GM20431 (cell line): ENCODE results near the gene RCN1.
"Not testable (repeated sequence)": the region's sequence is repeated elsewhere in the genome, so short reads cannot be mapped to it uniquely, and the experiment has no call there.

ENCODE experiments used
- in situ Hi-C: fragments of 300-500 bp; cut with MseI, MboI; formaldehyde crosslinking; loops from one replicate; pipeline ENCODE4 v1.15.0; 2020; ENCODE audit warnings: low sequenced_read_pairs; ENCODE audit not compliant: unreplicated experiment

RCN1 gene

GRCh38 chr11:32107647-32108046 is 16.8 kb downstream of the RCN1 start:
- in situ Hi-C loops = no loop called here

- in situ Hi-C loops = no loop called here
Measured at GRCh38 chr11:32108576-32108975, 17.7 kb downstream of the RCN1 start.

GRCh38 chr11:32109138-32109537 is 18.3 kb downstream of the RCN1 start:
- in situ Hi-C loops = no loop called here

- in situ Hi-C loops = no loop called here
Measured at GRCh38 chr11:32109592-32109991, 18.7 kb downstream of the RCN1 start.

- in situ Hi-C loops = no loop called here
Measured at GRCh38 chr11:32110795-32111194, 19.9 kb downstream of the RCN1 start.

GRCh38 chr11:32113200-32113919 is 22.5 kb downstream of the RCN1 start:
- in situ Hi-C loops = no loop called here

- in situ Hi-C loops = no loop called here
Measured at GRCh38 chr11:32113920-32114203, 23.0 kb downstream of the RCN1 start.

- in situ Hi-C loops = no loop called here
Measured at GRCh38 chr11:32115446-32115845, 24.6 kb downstream of the RCN1 start.

- in situ Hi-C loops = no loop called here
Measured at GRCh38 chr11:32116668-32117067, 25.8 kb downstream of the RCN1 start.

GRCh38 chr11:32118025-32118974 is 27.4 kb downstream of the RCN1 start:
- in situ Hi-C loops = no loop called here

- in situ Hi-C loops = not testable (repeated sequence)
Measured at GRCh38 chr11:32119139-32119538, 28.3 kb downstream of the RCN1 start.

- in situ Hi-C loops = no loop called here
Measured at GRCh38 chr11:32121012-32121411, 30.1 kb downstream of the RCN1 start.

GRCh38 chr11:32122200-32122599 is 31.3 kb downstream of the RCN1 start:
- in situ Hi-C loops = no loop called here

- in situ Hi-C loops = no loop called here
Measured at GRCh38 chr11:32131321-32131720, 40.4 kb downstream of the RCN1 start.

GRCh38 chr11:32136657-32137056 is 45.8 kb downstream of the RCN1 start:
- in situ Hi-C loops = no loop called here

GRCh38 chr11:32137263-32137662 is 46.4 kb downstream of the RCN1 start:
- in situ Hi-C loops = no loop called here

GRCh38 chr11:32137869-32138268 is 47.0 kb downstream of the RCN1 start:
- in situ Hi-C loops = no loop called here

- in situ Hi-C loops = no loop called here
Measured at GRCh38 chr11:32138902-32139301, 48.0 kb downstream of the RCN1 start.

- in situ Hi-C loops = no loop called here
Measured at GRCh38 chr11:32139896-32140520, 49.1 kb downstream of the RCN1 start.

- in situ Hi-C loops = no loop called here
Measured at GRCh38 chr11:32141745-32142546, 51.1 kb downstream of the RCN1 start.
